ENCODE results near the gene UBASH3B.

Gene UBASH3B

GRCh38 chr11:122732342-122733315, 77.1 kb downstream of the UBASH3B start:
- DNase-seq: no peak
- H3K79me2 ChIP-seq (ENCODE audit: low read length): no peaks in the 10 kb centered on the region
- H4K20me1 ChIP-seq (ENCODE audit: insufficient read depth, low read length): no peaks in the 10 kb centered on the region

DNA sequence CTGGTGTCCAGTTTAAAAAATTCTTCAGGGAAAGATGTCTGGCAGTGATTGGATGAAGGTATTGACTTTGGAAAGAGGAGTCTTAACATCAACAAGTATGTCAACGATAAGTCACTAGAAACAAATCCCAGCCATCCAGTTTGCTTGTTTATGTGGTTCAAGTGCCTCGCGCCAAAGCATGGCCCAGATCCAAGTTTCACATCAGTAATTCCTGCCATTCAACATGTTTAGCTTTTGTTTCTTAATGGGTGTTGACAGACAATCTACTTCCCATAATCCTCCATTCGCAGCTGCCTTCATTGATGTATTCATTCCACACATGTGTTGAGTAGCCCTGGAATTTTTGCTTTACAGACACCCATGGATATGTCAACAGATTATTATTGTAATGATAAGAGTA, 77.8 kb downstream of the UBASH3B start:
- no peak overlapping the region for H2AFZ ChIP-seq (ENCODE audit: low read length)
- TF ChIP-seq CTCF (IDR thresholded peaks at IDR 0.05; ENCODE audit: low read length) (no peak), EZH2 (optimal IDR thresholded peaks at IDR 0.05; ENCODE audit: low read depth, low read length) (no peak), EZH2phosphoT487 (IDR thresholded peaks at IDR 0.05; ENCODE audit: low read length) (no peak)
- H3K4me3 ChIP-seq (ENCODE audit: low read length): no peak overlapping the region
- H3K79me2 ChIP-seq (ENCODE audit: low read length): no peaks in the 10 kb centered on the region
- no peaks in the 10 kb centered on the region for H3K9me3 ChIP-seq (replicated peaks; ENCODE audit: insufficient read depth, low read length)
- peaks cover 13% of the 10 kb centered on the region for H3F3A ChIP-seq (ENCODE audit: insufficient read depth, low read length)
- no peak overlapping the region for H3K9ac ChIP-seq (ENCODE audit: low read length)
- no peaks in the 10 kb centered on the region for H3K9me2 ChIP-seq (replicated peaks; ENCODE audit: insufficient read depth, low read length)
- no peak overlapping the region for H3K27ac ChIP-seq (ENCODE audit: low read length)
- DNase-seq: no peak
- H3K4me2 ChIP-seq (ENCODE audit: low read depth, low read length): no peak overlapping the region
- H4K20me1 ChIP-seq (ENCODE audit: insufficient read depth, low read length): no peaks in the 10 kb centered on the region
- H3K27me3 ChIP-seq (replicated peaks; ENCODE audit: insufficient read depth, low read length): no peaks in the 10 kb centered on the region
- H3K36me3 ChIP-seq (replicated peaks; ENCODE audit: insufficient read depth, low read length): no peaks in the 10 kb centered on the region
- H3K4me1 ChIP-seq (ENCODE audit: low read length): peaks cover 40% of the 10 kb centered on the region

More at GRCh38 chr11:122732342-122733315, 77.1 kb downstream of the UBASH3B start:
- Histone ChIP-seq H3K27me3 (replicated peaks; ENCODE audit: insufficient read depth, low read length) (no peaks in the 10 kb centered on the region), H3K9me3 (replicated peaks; ENCODE audit: insufficient read depth, low read length) (no peaks in the 10 kb centered on the region), H3K27ac (ENCODE audit: low read length) (no peak overlapping the region; the same call in 1 of the 2 replicates), H3K4me3 (ENCODE audit: low read length) (no peak overlapping the region), H3K4me1 (ENCODE audit: low read length) (peaks cover 43% of the 10 kb centered on the region), H3K9ac (ENCODE audit: low read length) (no peak overlapping the region), H2AFZ (ENCODE audit: low read length) (no peak overlapping the region), H3K4me2 (ENCODE audit: low read depth, low read length) (no peak overlapping the region), H3K9me2 (replicated peaks; ENCODE audit: insufficient read depth, low read length) (no peaks in the 10 kb centered on the region), H3F3A (ENCODE audit: insufficient read depth, low read length) (peaks cover 20% of the 10 kb centered on the region), H3K36me3 (replicated peaks; ENCODE audit: insufficient read depth, low read length) (no peaks in the 10 kb centered on the region)
- TF ChIP-seq EZH2 (optimal IDR thresholded peaks at IDR 0.05; ENCODE audit: low read depth, low read length) (no peak), EZH2phosphoT487 (IDR thresholded peaks at IDR 0.05; ENCODE audit: low read length) (no peak), CTCF (IDR thresholded peaks at IDR 0.05; ENCODE audit: low read length) (no peak)

GRCh38 chr11:122734848-122735496, 79.5 kb downstream of the UBASH3B start:
- no peaks in the 10 kb centered on the region for H3K36me3 ChIP-seq (replicated peaks; ENCODE audit: insufficient read depth, low read length)
- no peaks in the 10 kb centered on the region for H3K9me2 ChIP-seq (replicated peaks; ENCODE audit: insufficient read depth, low read length)
- DNase-seq: no peak
- no peaks in the 10 kb centered on the region for H3K9me3 ChIP-seq (replicated peaks; ENCODE audit: insufficient read depth, low read length)
- TF ChIP-seq EZH2 (optimal IDR thresholded peaks at IDR 0.05; ENCODE audit: low read depth, low read length) (no peak), CTCF (IDR thresholded peaks at IDR 0.05; ENCODE audit: low read length) (no peak), EZH2phosphoT487 (IDR thresholded peaks at IDR 0.05; ENCODE audit: low read length) (no peak)
- no peaks in the 10 kb centered on the region for H3K79me2 ChIP-seq (ENCODE audit: low read length)
- H2AFZ ChIP-seq (ENCODE audit: low read length): no peak overlapping the region
- peaks cover 32% of the 10 kb centered on the region for H3K4me1 ChIP-seq (ENCODE audit: low read length)
- no peaks in the 10 kb centered on the region for H3K27me3 ChIP-seq (replicated peaks; ENCODE audit: insufficient read depth, low read length)
- no peak overlapping the region for H3K4me3 ChIP-seq (ENCODE audit: low read length)
- H3F3A ChIP-seq (ENCODE audit: insufficient read depth, low read length): peaks cover 9% of the 10 kb centered on the region; the same call in 1 of the 2 replicates
- no peak overlapping the region for H3K9ac ChIP-seq (ENCODE audit: low read length)
- no peaks in the 10 kb centered on the region for H4K20me1 ChIP-seq (ENCODE audit: insufficient read depth, low read length)
- H3K4me2 ChIP-seq (ENCODE audit: low read depth, low read length): no peak overlapping the region
- H3K27ac ChIP-seq (ENCODE audit: low read length): no peak overlapping the region

Measured in MM.1S (cell line).